ENCODE measurements around the gene ZNF766.
"Not testable (repeated sequence)": the region's sequence is repeated elsewhere in the genome, so short reads cannot be mapped to it uniquely, and the experiment has no call there.

The ZNF766 gene

DNA sequence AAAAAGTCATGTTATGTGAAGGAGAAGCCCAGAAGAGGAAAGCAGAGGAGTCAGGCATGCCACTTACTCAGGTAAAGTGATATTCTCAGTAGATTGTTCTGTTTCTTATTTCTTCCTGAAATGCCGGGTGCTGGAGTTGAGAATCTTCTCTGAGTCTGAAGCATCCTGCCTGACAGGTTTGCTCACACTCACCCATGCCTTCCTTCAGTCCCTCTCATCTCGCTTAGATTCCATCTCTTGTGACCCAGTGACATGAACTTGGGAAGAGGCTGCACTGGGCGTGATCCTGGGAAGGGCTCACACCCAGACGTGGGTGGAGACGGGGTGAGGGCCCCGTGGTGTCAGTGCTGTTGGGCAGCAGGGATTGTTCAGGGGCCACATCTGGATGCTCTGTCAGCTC, 8.1 kb downstream of the ZNF766 start:
- DNase-seq: no peak

DNA sequence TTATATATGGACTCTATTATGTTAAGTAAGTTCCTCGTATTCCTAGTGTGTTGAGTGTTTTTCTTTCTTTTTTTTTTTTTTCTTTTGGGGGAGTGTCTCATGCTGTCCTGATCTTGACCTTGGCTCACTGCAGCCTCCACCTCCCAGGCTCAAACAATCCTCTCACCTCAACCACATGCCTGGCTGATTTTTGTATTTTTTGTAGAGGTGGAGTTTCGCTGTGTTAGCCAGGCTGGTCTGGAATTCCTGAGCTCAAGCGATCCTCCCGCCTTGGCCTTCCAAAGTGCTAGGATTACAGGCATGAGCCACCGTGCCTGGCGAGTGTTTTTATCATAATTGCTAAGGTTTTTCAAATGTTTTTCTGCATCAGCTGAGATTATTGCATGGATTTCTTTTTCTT, 16.9 kb downstream of the ZNF766 start:
- no peak for DNase-seq

DNA sequence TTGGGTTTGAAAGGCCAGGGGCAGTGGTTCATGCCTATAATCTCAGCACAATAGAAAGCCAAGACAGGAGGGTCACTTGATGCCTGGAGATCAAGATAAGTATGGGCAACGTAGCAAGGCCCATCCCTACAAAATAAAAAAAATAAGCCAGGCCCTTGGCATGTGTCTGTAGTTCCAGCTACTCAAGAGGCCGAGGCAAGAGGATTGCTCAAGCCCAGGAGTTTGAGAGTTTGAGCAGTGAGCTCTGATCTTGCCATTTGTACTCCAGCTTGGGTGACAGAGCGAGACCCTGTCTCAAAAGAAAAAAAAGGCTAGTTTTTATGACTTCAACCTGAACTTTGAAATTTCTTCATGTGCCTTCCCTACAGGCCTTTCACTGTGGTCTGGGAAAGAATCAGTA, 22.4 kb downstream of the ZNF766 start:
- DNase-seq: no peak

DNA sequence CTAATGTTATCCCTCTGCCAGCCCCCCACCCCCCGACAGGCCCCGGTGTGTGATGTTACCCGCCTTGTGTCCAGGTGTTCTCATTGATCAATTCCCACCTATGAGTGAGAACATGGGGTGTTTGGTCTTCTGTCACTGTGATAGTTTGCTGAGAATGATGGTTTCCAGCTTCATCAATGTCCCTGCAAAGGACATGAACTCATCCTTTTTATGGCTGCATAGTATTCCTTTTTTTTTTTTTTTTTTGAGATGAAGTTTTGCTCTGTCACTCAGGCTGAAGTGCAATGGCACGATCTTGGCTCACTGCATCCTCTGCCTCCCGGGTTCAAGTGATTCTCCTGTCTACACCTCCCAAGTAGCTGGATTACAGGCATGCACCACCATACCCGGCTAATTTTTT, 23.6 kb downstream of the ZNF766 start:
- not testable (repeated sequence) for DNase-seq

DNA sequence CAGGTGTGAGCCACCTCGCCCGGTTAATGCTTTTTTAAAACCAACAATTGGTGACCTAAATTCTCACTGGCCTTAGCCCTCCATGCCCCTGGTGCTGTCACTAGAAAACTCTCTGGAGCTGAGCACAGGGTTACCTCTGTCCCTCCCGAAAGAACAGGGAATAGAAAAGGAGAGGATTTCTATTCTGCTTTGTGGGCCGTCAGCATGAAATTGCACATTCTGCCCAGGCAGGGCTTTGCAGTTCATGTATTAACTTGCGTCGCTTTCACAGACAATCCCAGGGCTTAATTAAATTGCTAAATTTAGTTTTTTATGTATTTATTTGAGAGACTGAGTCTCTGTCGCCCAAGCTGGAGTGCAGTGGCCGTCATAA, 27.0 kb downstream of the ZNF766 start:
- DNase-seq: no peak

DNA sequence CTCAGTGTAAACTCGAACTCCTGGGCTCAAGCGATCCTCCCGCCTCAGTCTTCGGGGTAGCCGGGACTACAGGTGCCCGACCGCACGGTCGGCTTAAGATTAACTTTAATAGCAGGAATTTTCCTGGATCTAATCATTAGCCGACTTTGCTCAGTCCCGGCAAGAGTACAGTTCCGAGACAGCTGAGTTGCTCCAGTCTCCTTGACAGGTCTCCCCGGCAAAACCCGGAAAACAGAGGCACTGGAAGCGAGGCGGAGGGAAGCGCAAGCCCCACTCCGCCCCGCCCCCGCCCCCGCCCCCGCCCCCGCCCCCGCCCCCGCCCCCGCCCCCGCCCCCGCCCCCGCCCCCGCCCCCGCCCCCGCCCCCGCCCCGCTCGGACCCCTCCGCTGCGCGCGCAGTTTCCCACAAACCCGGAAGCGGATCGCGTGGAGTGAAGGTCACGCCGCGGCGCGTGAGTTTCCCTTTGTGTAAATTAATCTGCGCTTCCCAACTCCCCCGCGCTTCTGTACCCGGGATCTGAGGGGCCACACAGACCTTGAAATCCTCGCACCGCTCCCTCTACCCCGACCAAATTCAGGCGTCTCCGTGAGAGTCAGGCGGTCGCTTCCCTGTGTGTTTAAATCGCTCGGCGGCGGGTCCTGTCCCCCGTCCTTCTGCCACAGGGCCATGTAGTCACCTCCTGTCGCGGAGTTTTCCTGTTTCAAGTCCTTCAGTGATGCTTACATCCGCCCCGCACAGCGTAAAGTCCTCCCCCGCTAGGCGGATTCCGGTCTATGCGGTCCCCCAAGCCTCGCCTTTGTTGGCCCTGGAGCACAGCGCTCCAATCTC, 27.6 kb downstream of the ZNF766 start, which contains the start of gene ZNF480:
ZNF480 (plus strand) TSS at position 397 of the 828 bp plus-strand sequence. CDS start 3,244 bp downstream, outside the sequence.
- peak; percentile 89 for DNase-seq

DNA sequence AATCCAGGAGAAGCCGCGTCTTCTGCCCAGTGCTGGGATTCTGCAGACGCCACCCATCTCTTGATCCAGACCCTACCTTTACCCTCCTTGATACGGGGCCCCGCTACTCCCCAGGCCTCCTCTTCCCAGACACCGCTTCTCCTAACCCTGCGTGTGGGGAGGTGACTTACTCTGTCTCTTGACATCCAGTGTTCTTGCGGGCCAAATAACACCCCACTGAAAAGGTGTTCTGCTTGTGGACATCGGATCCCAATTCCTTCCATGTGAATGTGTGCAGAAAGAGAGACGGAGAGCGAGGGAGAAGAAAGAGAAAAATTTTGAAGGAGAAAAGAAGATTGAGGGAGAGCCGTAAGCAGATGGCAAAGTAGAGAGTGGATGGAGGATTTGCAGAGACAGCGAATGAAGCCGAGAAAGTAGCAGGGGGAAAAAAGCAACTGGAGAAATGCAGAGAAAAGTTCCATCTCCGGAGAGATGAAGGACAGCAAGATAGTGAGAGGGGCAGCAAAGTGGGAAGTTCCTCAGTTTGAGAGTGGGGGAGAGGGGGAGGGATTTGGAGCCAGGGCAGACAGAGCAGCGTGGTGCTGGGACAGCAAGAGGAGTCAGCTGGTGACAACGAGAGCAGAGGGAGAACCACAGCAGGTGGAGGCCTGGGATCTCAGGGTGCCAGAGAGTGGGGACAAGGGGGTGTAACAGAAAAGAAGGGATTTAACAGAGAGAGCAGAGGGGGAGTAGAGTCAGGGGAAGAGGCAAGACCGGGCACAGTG, 28.4 kb downstream of the ZNF766 start:
- peak; percentile 63 for DNase-seq

DNA sequence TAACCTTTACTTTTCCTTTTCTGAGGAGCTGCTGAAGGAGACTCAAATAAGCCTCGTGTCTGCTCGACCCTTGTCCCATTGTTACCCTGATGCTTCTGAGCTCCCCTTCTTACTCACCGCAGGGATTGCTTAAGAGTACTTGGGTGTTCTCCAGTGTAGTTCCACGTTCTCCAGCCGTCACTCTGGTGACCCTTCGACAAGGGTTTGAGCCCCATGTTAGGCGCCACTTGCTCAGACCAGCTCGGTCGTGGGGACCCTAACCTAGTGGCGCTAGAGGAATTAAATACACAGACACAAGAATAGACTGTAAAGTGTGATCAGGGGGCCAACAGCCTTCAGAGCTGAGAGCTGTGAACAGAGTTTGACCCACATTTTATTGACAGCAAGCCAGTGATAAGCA, 37.9 kb downstream of the ZNF766 start:
- DNase-seq: peak; percentile 38

DNA sequence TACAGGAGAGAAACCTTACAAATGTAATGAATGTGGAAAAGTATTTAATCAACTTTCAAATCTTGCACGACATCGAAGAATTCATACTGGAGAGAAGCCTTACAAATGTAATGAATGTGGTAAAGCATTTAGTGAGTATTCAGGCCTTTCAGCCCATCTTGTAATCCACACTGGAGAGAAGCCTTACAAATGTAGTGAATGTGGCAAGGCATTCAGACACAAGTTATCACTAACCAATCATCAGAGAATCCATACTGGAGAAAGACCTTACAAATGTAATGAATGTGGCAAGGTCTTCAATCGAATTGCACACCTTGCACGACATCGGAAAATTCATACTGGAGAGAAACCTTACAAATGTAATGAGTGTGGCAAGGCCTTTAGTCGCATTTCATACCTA, 53.0 kb downstream of the ZNF766 start:
- DNase-seq: no peak

DNA sequence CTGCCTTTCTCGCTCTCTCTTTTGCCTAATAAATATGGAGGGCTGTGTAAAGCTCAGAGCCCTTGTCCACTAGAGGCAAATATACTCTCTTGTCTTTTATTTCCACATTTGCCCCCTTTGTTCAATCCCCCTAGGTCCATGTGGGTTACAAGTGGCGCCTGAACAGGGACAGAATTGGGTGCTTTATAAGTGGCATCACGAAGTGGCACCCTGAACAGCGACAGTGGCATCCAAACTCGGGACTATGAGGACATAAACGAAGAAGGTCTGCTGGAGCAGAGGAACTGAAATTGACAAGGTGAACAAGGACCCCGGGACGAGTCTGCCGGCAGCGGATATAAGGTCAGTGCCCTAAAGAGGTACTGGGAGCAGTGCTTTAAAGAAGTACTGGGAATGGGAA, 62.4 kb downstream of the ZNF766 start:
- no peak for DNase-seq

DNA sequence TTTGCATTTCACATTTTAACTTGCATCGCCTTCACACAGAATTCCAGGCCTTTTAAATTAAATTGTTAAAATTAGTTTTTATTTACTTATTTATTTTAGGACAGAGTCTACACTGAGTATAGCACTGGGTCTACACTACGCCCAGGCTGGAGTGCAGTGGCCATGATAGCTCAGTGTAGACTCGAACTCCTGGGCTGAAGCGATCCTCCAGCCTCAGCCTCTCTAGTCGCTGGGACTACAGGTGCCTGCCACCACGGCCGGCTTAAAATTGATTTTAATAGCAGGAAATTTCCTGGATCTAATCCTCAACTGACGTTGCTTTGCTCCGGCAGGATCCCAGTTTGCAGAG, 66.4 kb downstream of the ZNF766 start:
- DNase-seq: no peak

DNA sequence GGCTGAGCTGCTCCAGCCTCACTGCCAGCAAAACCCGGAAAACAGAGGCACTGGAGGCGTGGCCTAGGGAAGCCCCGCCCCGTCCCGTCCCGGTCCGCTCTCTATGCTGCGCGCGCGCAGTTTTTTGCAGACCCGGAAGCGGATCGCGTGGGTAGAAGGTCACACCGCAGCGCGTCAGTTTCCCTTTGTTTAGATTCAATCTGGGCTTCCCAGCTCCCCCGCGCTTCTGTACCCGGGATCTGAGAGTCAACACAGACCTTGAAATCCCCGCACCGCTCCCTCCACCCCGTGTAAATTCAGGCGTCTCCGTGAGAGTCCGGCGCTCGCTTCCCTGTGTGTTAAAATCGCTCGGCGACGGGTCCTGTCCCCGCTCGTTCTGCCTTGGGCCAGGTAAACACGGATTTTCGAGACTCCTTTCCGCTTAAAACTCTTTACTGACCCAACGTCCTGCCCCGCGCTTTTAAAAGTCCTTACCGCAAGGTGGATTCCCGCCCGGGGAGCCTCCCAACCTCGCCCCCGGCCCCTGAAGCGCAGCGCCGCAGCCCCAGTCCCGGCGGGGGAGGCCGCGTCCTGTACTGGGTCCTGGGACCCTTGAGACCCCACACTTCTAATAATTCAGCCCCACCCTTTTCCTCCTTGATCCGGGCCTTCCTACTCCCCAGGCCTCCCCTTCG, 66.9 kb downstream of the ZNF766 start, which contains the start of gene ZNF610:
ZNF610 (plus strand) TSS at position 127 of the 674 bp plus-strand sequence. CDS start 12,930 bp downstream, outside the sequence.
- DNase-seq: peak; percentile 97

DNA sequence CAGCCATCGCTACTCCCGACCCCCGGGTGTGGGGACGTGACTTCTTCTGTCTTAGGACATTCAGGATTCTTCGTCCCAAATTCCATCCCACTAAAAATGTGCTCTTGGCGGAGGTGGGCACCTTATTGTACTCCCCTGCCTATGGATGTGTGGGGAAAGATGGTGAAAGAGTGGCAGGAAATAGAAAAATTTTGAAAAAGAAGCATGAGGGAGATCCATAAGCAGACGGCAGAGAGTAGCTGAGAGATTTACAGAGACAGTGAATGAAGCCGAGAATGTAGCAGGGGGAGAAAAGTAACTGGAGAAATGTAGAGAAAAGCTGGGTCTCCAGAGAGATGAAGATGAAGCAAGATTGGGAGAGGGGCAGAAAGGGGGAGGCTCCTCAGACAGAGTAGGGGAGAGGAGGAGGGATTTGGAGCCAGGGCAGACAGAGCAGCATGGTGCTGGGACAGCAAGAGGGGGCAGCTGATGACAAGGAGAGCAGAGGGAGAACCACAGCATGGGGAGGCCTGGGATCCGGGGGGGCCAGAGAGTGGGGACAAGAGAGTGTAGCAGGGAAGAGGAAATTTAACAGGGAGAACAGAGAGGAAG, 67.5 kb downstream of the ZNF766 start:
- DNase-seq: peak; percentile 44

DNA sequence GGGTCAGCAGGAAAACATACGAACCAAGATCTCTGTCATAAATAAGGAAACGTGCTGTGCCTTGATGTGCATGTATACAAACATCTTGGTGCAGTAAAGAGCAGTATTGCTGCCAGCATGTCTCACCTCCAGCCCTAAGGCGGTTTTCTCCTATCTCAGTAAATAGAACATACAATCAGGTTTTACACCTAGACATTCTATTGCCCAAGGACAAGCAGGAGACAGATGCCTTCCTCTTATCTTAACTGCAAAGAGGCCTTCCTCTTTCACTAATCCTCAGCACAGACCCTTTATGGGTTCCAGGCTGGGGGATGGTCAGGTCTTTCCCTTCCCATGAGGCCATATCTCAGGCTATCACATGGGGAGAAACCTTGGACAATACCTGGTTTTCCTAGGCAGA, 69.6 kb downstream of the ZNF766 start:
- DNase-seq: peak; percentile 27

DNA sequence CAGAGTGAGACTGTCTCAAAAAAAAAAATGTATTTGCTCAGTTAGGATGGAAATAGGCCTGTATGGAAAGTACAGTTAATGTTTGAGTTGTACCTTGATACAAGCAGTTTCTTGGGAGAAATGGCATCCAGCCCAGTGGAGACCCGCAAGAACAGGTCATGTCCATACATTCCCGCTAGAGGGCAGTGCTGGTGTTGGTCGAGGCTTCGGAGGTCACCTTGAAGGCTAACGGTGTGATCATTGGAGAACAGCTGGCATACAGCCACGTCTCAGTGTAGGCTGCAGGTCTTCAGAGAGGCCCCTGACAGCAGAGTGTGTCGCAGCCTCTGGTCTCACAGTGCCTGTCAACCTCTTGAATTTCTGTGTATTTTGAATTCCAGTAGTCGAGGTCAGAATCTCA, 74.2 kb downstream of the ZNF766 start:
- DNase-seq: peak; percentile 77

DNA sequence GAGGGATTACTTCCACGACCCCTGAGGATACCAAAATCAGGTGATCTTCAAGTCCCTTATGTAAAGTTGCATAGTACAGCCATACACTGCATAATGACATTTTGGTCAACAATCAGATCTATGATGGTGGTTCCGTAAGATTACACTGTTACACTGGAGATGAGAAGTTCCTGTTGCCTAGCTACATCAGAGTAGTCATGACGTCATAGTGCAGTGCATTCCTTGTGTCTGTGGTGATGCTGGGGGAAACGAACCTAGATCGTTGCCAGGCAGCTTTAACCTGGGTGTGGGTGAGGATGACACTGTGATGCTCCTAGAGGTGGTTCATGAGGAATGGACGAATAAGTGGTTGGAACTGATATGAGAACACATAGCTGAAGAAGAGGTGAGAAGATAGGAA, 75.8 kb downstream of the ZNF766 start:
- DNase-seq: no peak
